Measurements from ENCODE around the gene PYDC1. TPM values are rescaled to one million over a fixed set of nuclear protein-coding genes. Genes with fewer than 3 reads are reported as not detected.
A peak's percentile ranks its signal among the peaks of the same experiment; 100 is the strongest.

PYDC1 gene
- total RNA-seq = not detected in 2 replicates

DNA sequence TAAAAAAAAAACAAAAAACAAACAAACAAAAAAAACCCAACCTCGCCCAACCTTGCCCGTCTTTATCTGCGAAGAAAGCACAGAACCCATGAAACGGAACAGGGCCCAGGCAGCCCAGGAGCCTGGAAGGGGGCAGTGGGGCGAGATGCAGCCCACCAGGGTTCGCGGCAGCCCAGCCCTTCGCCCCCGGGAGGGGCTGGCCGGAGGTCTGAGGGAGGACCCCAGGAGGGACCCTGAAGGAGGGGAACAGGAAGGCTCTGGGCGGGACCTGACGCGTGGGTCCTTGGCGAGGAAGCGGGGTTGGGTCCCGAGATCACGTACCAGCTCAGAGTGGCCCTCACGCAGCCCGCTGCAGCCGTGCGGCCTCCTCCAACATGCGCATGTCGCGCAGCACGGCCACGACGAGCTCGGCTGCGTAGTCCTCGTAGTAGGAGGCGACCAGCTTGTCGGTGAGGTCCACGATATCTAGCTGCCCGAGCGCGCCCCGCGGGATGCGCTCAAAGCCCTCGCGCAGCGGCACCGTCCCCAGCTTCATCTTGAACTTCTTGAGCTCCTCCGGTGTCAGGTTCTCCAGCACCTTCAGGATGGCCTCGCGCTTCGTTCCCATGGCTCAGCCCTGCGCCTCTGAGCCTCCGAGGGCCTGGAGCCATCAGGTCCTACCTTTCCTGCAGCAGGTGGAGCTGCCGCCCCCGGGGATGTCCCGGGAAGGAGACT lies at the start of gene PYDC1:
Gene PYDC1 (minus strand): TSS at position 714 of the 714 bp plus-strand sequence. CDS start 107 bp downstream, at position 607.
- Histone ChIP-seq H3K4me2 (ENCODE audit: insufficient read depth, low read length) (no peak within 1 kb of the TSS), H3K36me3 (ENCODE audit: insufficient read depth, low read length) (no peaks in the 10 kb centered on the region), H4K20me1 (ENCODE audit: insufficient read depth, low read length) (no peaks in the 10 kb centered on the region), H3K4me3 (ENCODE audit: insufficient read depth, low read length) (no peak within 1 kb of the TSS), H3K4me1 (ENCODE audit: insufficient read depth, low read length) (peaks cover 3% of the 10 kb centered on the region), H3K27ac (ENCODE audit: low read depth, low read length) (no peak within 1 kb of the TSS), H3K9me3 (ENCODE audit: low read depth, low read length) (no peaks in the 10 kb centered on the region), H3K27me3 (ENCODE audit: insufficient read depth, low read length) (peaks cover 53% of the 10 kb centered on the region), H3K79me2 (ENCODE audit: insufficient read depth, low read length) (no peaks in the 10 kb centered on the region), H2AFZ (ENCODE audit: low read length) (no peak within 1 kb of the TSS)
- TF ChIP-seq, protein P1, sequence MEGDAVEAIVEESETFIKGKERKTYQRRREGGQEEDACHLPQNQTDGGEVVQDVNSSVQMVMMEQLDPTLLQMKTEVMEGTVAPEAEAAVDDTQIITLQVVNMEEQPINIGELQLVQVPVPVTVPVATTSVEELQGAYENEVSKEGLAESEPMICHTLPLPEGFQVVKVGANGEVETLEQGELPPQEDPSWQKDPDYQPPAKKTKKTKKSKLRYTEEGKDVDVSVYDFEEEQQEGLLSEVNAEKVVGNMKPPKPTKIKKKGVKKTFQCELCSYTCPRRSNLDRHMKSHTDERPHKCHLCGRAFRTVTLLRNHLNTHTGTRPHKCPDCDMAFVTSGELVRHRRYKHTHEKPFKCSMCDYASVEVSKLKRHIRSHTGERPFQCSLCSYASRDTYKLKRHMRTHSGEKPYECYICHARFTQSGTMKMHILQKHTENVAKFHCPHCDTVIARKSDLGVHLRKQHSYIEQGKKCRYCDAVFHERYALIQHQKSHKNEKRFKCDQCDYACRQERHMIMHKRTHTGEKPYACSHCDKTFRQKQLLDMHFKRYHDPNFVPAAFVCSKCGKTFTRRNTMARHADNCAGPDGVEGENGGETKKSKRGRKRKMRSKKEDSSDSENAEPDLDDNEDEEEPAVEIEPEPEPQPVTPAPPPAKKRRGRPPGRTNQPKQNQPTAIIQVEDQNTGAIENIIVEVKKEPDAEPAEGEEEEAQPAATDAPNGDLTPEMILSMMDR (IDR thresholded peaks at IDR 0.05; ENCODE audit: extremely low read depth, low read depth, low read length) = no peak
- peak; percentile 80 for DNase-seq (ENCODE audit: insufficient read length, low spot score, missing footprints)

DNA sequence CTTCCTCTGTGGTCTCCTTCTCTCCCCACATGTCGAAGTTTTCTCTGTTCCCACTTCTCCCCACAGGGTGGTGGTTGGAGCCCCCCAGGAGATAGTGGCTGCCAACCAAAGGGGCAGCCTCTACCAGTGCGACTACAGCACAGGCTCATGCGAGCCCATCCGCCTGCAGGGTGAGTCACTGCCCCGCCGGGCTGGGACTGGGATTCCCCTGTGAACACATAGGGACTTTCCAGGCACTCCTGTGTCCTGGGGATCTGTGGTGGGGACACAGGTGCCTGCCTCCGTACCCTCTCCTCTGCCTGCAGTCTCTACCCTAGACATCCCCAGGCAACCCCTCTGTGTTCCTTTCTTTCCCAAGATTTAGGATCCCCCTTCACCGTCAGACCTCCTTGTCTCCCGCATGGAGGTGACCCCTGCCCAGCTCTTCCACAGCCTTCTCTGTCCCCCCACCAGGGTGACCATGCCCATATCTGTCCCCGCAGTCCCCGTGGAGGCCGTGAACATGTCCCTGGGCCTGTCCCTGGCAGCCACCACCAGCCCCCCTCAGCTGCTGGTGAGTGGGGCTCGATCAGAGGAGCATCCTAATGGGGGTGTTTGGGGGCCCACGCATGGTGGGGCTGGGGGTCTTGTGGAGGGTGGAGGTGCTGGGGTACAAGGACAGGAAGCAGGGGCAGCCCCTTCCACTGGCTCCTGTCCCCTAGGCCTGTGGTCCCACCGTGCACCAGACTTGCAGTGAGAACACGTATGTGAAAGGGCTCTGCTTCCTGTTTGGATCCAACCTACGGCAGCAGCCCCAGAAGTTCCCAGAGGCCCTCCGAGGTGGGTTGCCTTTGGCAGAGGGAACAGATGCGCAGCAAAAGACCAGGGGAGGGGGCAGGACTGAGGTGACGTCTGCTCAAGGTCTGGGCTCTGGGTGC lies 48.7 kb upstream of the PYDC1 start:
- H3K4me3 ChIP-seq (ENCODE audit: insufficient read depth, low read length) = no peak overlapping the region
- H3K27ac ChIP-seq (ENCODE audit: low read depth, low read length) = no peak overlapping the region
- H2AFZ ChIP-seq (ENCODE audit: low read length) = no peak overlapping the region
- no peaks in the 10 kb centered on the region for H3K4me1 ChIP-seq (ENCODE audit: insufficient read depth, low read length)
- peak; percentile 93 for DNase-seq (ENCODE audit: insufficient read length, low spot score, missing footprints)
- TF ChIP-seq, protein P1 (IDR thresholded peaks at IDR 0.05; ENCODE audit: extremely low read depth, low read depth, low read length) = no peak
- no peaks in the 10 kb centered on the region for H4K20me1 ChIP-seq (ENCODE audit: insufficient read depth, low read length)
- no peaks in the 10 kb centered on the region for H3K36me3 ChIP-seq (ENCODE audit: insufficient read depth, low read length)
- H3K79me2 ChIP-seq (ENCODE audit: insufficient read depth, low read length) = no peaks in the 10 kb centered on the region
- H3K9me3 ChIP-seq (ENCODE audit: low read depth, low read length) = no peaks in the 10 kb centered on the region
- H3K27me3 ChIP-seq (ENCODE audit: insufficient read depth, low read length) = peaks cover 9% of the 10 kb centered on the region
- no peak overlapping the region for H3K4me2 ChIP-seq (ENCODE audit: insufficient read depth, low read length)

DNA sequence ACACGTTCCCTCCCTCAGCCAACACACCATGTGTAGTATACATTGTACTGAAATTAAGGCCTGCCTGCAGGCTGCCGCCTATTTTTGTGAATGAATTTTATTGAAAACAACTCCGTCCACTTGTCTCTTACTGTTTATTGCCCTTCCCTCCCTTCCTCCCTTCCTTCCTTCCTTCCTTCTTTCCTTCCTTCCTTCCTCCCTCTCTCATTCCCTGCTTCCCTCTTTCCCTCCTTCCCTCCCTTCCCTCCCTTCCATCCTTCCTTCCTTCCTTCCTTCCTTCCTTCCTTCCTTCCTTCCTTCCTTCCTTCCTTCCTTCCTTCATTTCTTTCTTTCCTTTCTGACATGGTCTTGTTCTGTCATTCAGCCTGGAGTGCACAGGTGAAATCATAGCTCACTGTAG lies 45.1 kb upstream of the PYDC1 start:
- no peak overlapping the region for H3K4me3 ChIP-seq (ENCODE audit: insufficient read depth, low read length)
- no peak overlapping the region for H2AFZ ChIP-seq (ENCODE audit: low read length)
- TF ChIP-seq, protein P1 (IDR thresholded peaks at IDR 0.05; ENCODE audit: extremely low read depth, low read depth, low read length) = no peak
- DNase-seq (ENCODE audit: insufficient read length, low spot score, missing footprints) = no peak
- H4K20me1 ChIP-seq (ENCODE audit: insufficient read depth, low read length) = no peaks in the 10 kb centered on the region
- no peak overlapping the region for H3K4me2 ChIP-seq (ENCODE audit: insufficient read depth, low read length)
- H3K4me1 ChIP-seq (ENCODE audit: insufficient read depth, low read length) = no peaks in the 10 kb centered on the region
- peaks cover 8% of the 10 kb centered on the region for H3K27me3 ChIP-seq (ENCODE audit: insufficient read depth, low read length)
- H3K9me3 ChIP-seq (ENCODE audit: low read depth, low read length) = no peaks in the 10 kb centered on the region
- H3K79me2 ChIP-seq (ENCODE audit: insufficient read depth, low read length) = no peaks in the 10 kb centered on the region
- no peaks in the 10 kb centered on the region for H3K36me3 ChIP-seq (ENCODE audit: insufficient read depth, low read length)
- H3K27ac ChIP-seq (ENCODE audit: low read depth, low read length) = no peak overlapping the region

Data from osteoblast (primary cell).